Epithelial cell of proximal tubule (primary cell): Measurements from ENCODE around the gene NRG2. TPM values are rescaled to one million over a fixed set of nuclear protein-coding genes. Genes with fewer than 3 reads are reported as not detected.
A peak's percentile ranks its signal among the peaks of the same experiment; 100 is the strongest.

Source experiments
- DNase-seq: peaks from one replicate; pipeline ENCODE4 v3.0.0-alpha.2; 2011; ENCODE audit warnings: low read depth
- H3K4me3 ChIP-seq: 2 replicates; pipeline ENCODE4 v1.5.1; 2011; ENCODE audit warnings: low read depth, mild to moderate bottlenecking, low read length
- total RNA-seq: library from RNA; depleted of rRNA; stranded (reverse); fragments of >200 nt; gene quantifications from 2 replicates; pipeline ENCODE4 v1.2.3, GENCODE V29; 2015
- TF ChIP-seq, protein P1 (sequence below): conservative IDR thresholded peaks from 2 replicates; pipeline ENCODE4 v1.5.1; 2012; ENCODE audit warnings: low read depth, mild to moderate bottlenecking, low read length

NRG2 gene
- total RNA-seq, 1 donor from 2014 or later: 1.5 TPM

GRCh38 chr5:139968547-139969261 lies 74.4 kb downstream of the NRG2 start:
- TF ChIP-seq, protein P1, sequence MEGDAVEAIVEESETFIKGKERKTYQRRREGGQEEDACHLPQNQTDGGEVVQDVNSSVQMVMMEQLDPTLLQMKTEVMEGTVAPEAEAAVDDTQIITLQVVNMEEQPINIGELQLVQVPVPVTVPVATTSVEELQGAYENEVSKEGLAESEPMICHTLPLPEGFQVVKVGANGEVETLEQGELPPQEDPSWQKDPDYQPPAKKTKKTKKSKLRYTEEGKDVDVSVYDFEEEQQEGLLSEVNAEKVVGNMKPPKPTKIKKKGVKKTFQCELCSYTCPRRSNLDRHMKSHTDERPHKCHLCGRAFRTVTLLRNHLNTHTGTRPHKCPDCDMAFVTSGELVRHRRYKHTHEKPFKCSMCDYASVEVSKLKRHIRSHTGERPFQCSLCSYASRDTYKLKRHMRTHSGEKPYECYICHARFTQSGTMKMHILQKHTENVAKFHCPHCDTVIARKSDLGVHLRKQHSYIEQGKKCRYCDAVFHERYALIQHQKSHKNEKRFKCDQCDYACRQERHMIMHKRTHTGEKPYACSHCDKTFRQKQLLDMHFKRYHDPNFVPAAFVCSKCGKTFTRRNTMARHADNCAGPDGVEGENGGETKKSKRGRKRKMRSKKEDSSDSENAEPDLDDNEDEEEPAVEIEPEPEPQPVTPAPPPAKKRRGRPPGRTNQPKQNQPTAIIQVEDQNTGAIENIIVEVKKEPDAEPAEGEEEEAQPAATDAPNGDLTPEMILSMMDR: peak; percentile 100
- H3K4me3 ChIP-seq: no peak overlapping the region
- no peak for DNase-seq

DNA sequence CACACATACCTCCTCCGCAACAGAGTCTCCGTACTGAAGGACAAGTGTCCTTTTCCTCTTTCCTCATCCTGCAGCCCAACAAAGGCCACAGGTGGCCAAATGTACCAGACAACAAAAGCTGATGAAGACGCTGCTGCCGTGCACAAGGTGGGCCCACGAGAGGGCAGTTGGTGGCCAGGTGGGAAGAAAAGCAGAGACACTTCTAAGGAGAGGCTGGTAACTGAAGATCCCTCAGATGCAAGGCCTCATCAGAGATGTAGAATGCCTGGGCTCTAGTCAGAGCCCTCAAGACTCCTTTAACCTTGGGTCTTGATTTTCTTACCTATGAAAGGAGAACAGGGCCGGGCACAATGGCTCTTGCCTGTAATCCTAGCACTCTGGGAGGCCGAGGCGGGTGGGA lies 75.7 kb downstream of the NRG2 start:
- DNase-seq: no peak
- no peak overlapping the region for H3K4me3 ChIP-seq
- TF ChIP-seq, protein P1: no peak

- no peak overlapping the region for H3K4me3 ChIP-seq
- TF ChIP-seq, protein P1: no peak
- DNase-seq: no peak
Observed at GRCh38 chr5:139966856-139967255, 76.2 kb downstream of the NRG2 start.

- TF ChIP-seq, protein P1: no peak
- H3K4me3 ChIP-seq: no peak overlapping the region
- no peak for DNase-seq
Observed at GRCh38 chr5:139964994-139965565, 78.0 kb downstream of the NRG2 start.

- no peak for DNase-seq
- TF ChIP-seq, protein P1: no peak
Observed at GRCh38 chr5:139964266-139964993, 78.7 kb downstream of the NRG2 start.

DNA sequence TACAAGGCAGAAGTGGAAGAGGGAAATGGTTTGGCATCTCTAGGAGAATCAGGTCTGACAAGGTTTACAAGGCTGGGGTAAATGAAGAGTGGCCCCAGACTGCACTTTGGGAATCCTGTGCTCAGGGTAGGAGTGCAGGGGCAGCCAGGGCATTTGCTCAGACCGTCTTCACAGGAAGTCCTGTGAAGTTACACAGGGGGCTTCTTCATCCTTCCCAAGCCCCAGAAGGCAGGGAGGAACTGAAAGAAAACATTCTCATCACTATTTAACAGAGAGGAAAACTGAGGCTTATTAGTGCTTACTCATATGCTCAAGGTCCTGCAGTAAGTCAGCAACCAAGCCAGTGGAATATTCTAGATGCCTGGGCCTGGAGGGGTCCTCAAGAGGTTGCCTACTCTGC lies 80.7 kb downstream of the NRG2 start:
- DNase-seq: no peak
- no peak overlapping the region for H3K4me3 ChIP-seq
- TF ChIP-seq, protein P1: no peak

More at GRCh38 chr5:139964266-139964993, 78.7 kb downstream of the NRG2 start:
- no peak overlapping the region for H3K4me3 ChIP-seq
